ENCODE results near the gene PPP1R12A.

DNA sequence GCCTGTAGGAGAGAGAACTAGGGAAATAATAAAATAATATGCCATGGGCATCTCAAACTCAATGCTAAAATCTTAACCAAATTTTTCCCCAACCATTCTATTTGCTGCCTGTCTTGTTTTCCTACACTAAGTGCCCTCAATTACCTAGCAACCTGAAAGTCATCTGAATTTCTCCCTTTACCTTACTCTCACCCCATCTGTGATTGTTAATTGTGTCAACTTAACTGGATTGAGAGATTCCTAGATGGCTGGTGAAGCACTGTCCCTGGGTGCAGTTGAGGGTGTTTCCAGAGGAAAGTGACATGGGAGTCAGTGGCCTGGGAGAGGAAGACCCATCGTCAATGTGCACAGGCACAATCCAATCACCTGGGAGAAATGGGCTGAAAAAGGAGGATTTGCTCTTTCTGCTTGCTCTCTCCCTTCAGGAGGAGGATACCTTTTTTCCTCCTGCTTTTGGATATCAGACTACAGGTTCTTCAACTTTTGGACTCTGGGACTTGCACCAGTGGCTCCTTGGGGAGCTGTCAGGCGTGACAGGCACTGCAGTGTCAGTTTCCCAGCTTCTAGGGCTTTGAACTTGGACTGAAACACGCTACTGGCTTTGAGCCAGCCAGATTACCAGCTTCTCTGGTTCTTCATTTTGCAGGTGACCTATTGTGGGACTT is 100.1 kb downstream of the PPP1R12A start:
- no peak for TF ChIP-seq SUZ12 (IDR thresholded peaks at IDR 0.05; ENCODE audit: extremely low read depth, insufficient read depth, insufficient read length)
- TF ChIP-seq YY1 (IDR thresholded peaks at IDR 0.05; ENCODE audit: insufficient read depth, insufficient read length), result no peak
- no peak for TF ChIP-seq ZNF274 (IDR thresholded peaks at IDR 0.05; ENCODE audit: low read depth, low read length)

All from NT2/D1 (cell line).